NT2/D1 (cell line): ENCODE measurements around the gene ADAMTS19.

ENCODE experiments used
- DNase-seq: peaks from one replicate; pipeline ENCODE4 v3.0.0-alpha.2; 2011; ENCODE audit warnings: low read depth, low spot score
- H3K27me3 ChIP-seq: 2 replicates; pipeline ENCODE4 v1.6.0; 2011; ENCODE audit warnings: mild to moderate bottlenecking; ENCODE audit not compliant: insufficient read length, insufficient read depth
- H3K36me3 ChIP-seq: 2 replicates; pipeline ENCODE4 v1.6.1; 2011; ENCODE audit warnings: mild to moderate bottlenecking, low read length, mixed read lengths; ENCODE audit not compliant: insufficient read depth, insufficient read length
- H3K4me1 ChIP-seq: 2 replicates; pipeline ENCODE4 v1.5.1; 2011; ENCODE audit not compliant: insufficient read depth, insufficient read length
- H3K4me3 ChIP-seq: 2 replicates; pipeline ENCODE4 v1.5.1; 2011; ENCODE audit warnings: low read depth; ENCODE audit not compliant: insufficient read length
- H3K9ac ChIP-seq: 2 replicates; pipeline ENCODE4 v1.6.0; 2011; ENCODE audit warnings: low read depth; ENCODE audit not compliant: insufficient read length
- H3K9me3 ChIP-seq: 2 replicates; pipeline ENCODE4 v1.5.1; 2011; ENCODE audit warnings: mild to moderate bottlenecking, low read length; ENCODE audit not compliant: insufficient read depth
- SUZ12 ChIP-seq: IDR thresholded peaks from 2 replicates; pipeline ENCODE4 v1.6.1; 2011; ENCODE audit not compliant: insufficient read length, insufficient read depth; ENCODE audit errors: extremely low read depth
- YY1 ChIP-seq: IDR thresholded peaks from 2 replicates; pipeline ENCODE4 v1.6.1; 2011; ENCODE audit not compliant: insufficient read length, insufficient read depth
- ZNF274 ChIP-seq: IDR thresholded peaks from 2 replicates; pipeline ENCODE4 v1.6.1; 2011; ENCODE audit warnings: mild to moderate bottlenecking, low read depth, low read length

ADAMTS19 gene

GRCh38 chr5:129747572-129748407 is 287.7 kb downstream of the ADAMTS19 start, which contains the start of gene MINAR2:
MINAR2 (plus strand) TSS chr5:129748094; CDS start chr5:129748191, 97 bp downstream.
- Histone ChIP-seq H3K9me3 (no peaks in the 10 kb centered on the region), H3K4me3 (no peak within 1 kb of the TSS), H3K27me3 (no peaks in the 10 kb centered on the region), H3K9ac (no peak within 1 kb of the TSS), H3K4me1 (no peaks in the 10 kb centered on the region), H3K36me3 (no peaks in the 10 kb centered on the region)
- DNase-seq = no peak
- TF ChIP-seq ZNF274 = no peak
- no peak for TF ChIP-seq SUZ12
- no peak for TF ChIP-seq YY1

GRCh38 chr5:129748913-129749880 is 289.1 kb downstream of the ADAMTS19 start:
- Histone ChIP-seq H3K9me3 (no peaks in the 10 kb centered on the region), H3K27me3 (no peaks in the 10 kb centered on the region), H3K36me3 (no peaks in the 10 kb centered on the region), H3K4me3 (no peak overlapping the region), H3K9ac (no peak overlapping the region), H3K4me1 (no peaks in the 10 kb centered on the region)
- DNase-seq = no peak
- TF ChIP-seq SUZ12 (no peak), ZNF274 (no peak), YY1 (no peak)

GRCh38 chr5:129760636-129761325 is 300.7 kb downstream of the ADAMTS19 start:
- no peak for DNase-seq
- no peaks in the 10 kb centered on the region for H3K4me1 ChIP-seq
- no peak overlapping the region for H3K4me3 ChIP-seq
- H3K9ac ChIP-seq = no peak overlapping the region
- no peaks in the 10 kb centered on the region for H3K27me3 ChIP-seq
- H3K36me3 ChIP-seq = no peaks in the 10 kb centered on the region
- TF ChIP-seq ZNF274 = no peak
- no peak for TF ChIP-seq SUZ12
- no peak for TF ChIP-seq YY1
- no peaks in the 10 kb centered on the region for H3K9me3 ChIP-seq

GRCh38 chr5:129763651-129764050 is 303.6 kb downstream of the ADAMTS19 start:
- no peaks in the 10 kb centered on the region for H3K9me3 ChIP-seq
- H3K27me3 ChIP-seq = no peaks in the 10 kb centered on the region
- H3K4me3 ChIP-seq = no peak overlapping the region
- H3K36me3 ChIP-seq = no peaks in the 10 kb centered on the region
- no peaks in the 10 kb centered on the region for H3K4me1 ChIP-seq
- H3K9ac ChIP-seq = no peak overlapping the region
- TF ChIP-seq ZNF274 (no peak), SUZ12 (no peak), YY1 (no peak)
- DNase-seq = no peak

GRCh38 chr5:129766798-129767197 is 306.7 kb downstream of the ADAMTS19 start:
- Histone ChIP-seq H3K9ac (no peak overlapping the region), H3K27me3 (no peaks in the 10 kb centered on the region), H3K9me3 (no peaks in the 10 kb centered on the region), H3K4me3 (no peak overlapping the region), H3K36me3 (no peaks in the 10 kb centered on the region), H3K4me1 (no peaks in the 10 kb centered on the region)
- no peak for TF ChIP-seq ZNF274
- no peak for TF ChIP-seq SUZ12
- no peak for TF ChIP-seq YY1
- no peak for DNase-seq

GRCh38 chr5:129767927-129768380 is 307.9 kb downstream of the ADAMTS19 start:
- H3K27me3 ChIP-seq = no peaks in the 10 kb centered on the region
- H3K9ac ChIP-seq = no peak overlapping the region
- DNase-seq = peak; percentile 71
- TF ChIP-seq SUZ12 = no peak
- no peak for TF ChIP-seq ZNF274
- no peak for TF ChIP-seq YY1
- no peaks in the 10 kb centered on the region for H3K9me3 ChIP-seq
- no peaks in the 10 kb centered on the region for H3K4me1 ChIP-seq
- no peaks in the 10 kb centered on the region for H3K36me3 ChIP-seq
- H3K4me3 ChIP-seq = no peak overlapping the region

- Histone ChIP-seq H3K4me3 (no peak overlapping the region), H3K9ac (no peak overlapping the region), H3K27me3 (no peaks in the 10 kb centered on the region), H3K4me1 (no peaks in the 10 kb centered on the region), H3K36me3 (no peaks in the 10 kb centered on the region), H3K9me3 (no peaks in the 10 kb centered on the region)
- no peak for DNase-seq
- TF ChIP-seq ZNF274 (no peak), YY1 (no peak), SUZ12 (no peak)
Observed at GRCh38 chr5:129768735-129769134, 308.6 kb downstream of the ADAMTS19 start.
